T-helper 2 cell treated with Interferon-gamma antibody and Interleukin-4, amounts not matched to agents 5 μg/mL and 100 μg/mL, for 36 hours (primary cell): Measurements from ENCODE around the gene GPS1.

Experiments used
- DNase-seq: peaks from one replicate; pipeline ENCODE4 v3.0.0; 2021; ENCODE audit warnings: low spot score
- H3K27ac Mint-ChIP-seq: one replicate; pipeline ENCODE4 v1.8.0; 2021; ENCODE audit warnings: mild to moderate bottlenecking, mixed read lengths
- H3K27me3 Mint-ChIP-seq: one replicate; pipeline ENCODE4 v1.8.0; 2021; ENCODE audit warnings: low read depth, mixed read lengths
- H3K36me3 Mint-ChIP-seq: one replicate; pipeline ENCODE4 v1.8.0; 2021; ENCODE audit warnings: low read depth, mixed read lengths
- H3K4me1 Mint-ChIP-seq: one replicate; pipeline ENCODE4 v1.8.0; 2021; ENCODE audit warnings: low read depth, mixed read lengths
- H3K4me3 Mint-ChIP-seq: one replicate; pipeline ENCODE4 v1.8.0; 2022; ENCODE audit warnings: mild to moderate bottlenecking, moderate library complexity, mixed read lengths
- H3K9me3 Mint-ChIP-seq: one replicate; pipeline ENCODE4 v1.8.0; 2021; ENCODE audit warnings: mixed read lengths

GPS1 gene

GRCh38 chr17:82060001-82060380, 8.3 kb downstream of the GPS1 start:
- H3K36me3 Mint-ChIP-seq, result peaks cover 19% of the 10 kb centered on the region
- no peak for DNase-seq
- peaks cover 1% of the 10 kb centered on the region for H3K4me1 Mint-ChIP-seq
- H3K27ac Mint-ChIP-seq, result peak overlapping the region; percentile 36
- no peaks in the 10 kb centered on the region for H3K9me3 Mint-ChIP-seq
- no peak overlapping the region for H3K4me3 Mint-ChIP-seq
- no peaks in the 10 kb centered on the region for H3K27me3 Mint-ChIP-seq

DNA sequence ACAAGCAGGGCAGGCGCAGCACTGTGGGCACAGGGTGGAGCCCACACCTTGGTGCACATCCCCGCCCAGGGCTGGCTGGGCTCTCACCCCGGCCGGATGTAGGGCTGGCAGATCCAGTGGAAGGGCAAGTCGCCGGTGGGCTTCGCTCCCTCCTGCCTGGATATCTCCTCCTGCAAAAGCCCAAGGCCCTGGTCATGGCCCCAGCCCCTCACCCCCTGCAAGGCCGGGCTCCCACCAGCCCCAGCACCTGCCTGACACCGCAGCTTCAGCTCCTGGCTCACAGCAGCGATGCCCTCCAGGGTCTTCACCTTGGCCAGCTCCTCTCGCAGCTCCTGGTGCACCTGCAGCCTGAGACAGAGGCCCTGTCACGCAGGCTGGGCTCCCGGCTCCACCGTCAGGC, 8.9 kb downstream of the GPS1 start:
- H3K36me3 Mint-ChIP-seq, result peaks cover 15% of the 10 kb centered on the region
- H3K27me3 Mint-ChIP-seq, result no peaks in the 10 kb centered on the region
- no peak overlapping the region for H3K4me3 Mint-ChIP-seq
- H3K27ac Mint-ChIP-seq, result no peak overlapping the region
- H3K9me3 Mint-ChIP-seq, result no peaks in the 10 kb centered on the region
- peaks cover 1% of the 10 kb centered on the region for H3K4me1 Mint-ChIP-seq
- DNase-seq, result no peak

DNA sequence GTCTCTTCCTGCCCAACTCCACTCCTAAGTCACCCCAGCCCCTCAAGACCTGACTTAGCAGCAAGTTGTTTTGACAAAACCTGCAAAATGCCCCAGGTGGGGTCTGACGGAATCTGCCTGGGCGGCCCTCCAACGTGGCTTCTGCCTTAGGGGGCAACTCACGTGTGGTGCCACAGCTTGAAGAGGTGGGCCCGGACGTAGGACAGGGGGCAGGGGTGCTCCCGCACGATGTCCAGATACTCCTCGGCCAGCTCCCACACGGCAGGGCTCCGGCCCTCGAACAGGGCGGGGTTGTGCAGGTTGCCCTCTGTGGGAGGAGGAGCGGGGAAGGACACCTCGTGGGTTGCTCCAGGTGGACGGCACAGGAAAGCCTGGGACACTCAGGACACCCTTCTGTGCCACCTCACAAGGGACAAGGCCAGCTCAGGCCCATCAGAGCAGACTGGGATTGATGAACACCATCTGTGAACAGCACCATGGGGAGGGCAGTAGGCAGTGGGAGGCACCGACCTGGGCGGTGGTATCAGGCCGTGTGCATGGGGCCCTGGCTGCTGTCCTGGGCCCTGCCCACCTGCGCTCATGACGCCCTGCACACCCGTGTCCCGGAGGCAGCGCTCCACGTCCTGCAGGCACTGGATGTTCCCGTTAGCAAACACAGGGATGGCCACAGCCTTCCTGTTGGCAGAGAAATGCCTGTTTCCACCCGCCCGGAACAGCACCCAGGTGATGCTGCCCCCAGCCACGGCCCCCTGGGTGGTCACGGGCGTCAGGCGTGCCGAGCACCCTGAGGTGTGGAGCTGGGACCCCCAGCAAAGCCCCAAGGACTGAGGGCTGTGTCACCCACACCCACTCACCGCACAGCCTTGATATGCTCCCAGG, 9.6 kb downstream of the GPS1 start:
- Mint-ChIP-seq H3K36me3 (peaks cover 11% of the 10 kb centered on the region), H3K9me3 (no peaks in the 10 kb centered on the region), H3K4me1 (peaks cover 1% of the 10 kb centered on the region), H3K27me3 (no peaks in the 10 kb centered on the region), H3K4me3 (no peak overlapping the region), H3K27ac (no peak overlapping the region)
- no peak for DNase-seq

- no peak for DNase-seq
- Mint-ChIP-seq H3K4me3 (no peak overlapping the region), H3K36me3 (peaks cover 11% of the 10 kb centered on the region), H3K9me3 (no peaks in the 10 kb centered on the region), H3K27me3 (no peaks in the 10 kb centered on the region), H3K4me1 (peaks cover 1% of the 10 kb centered on the region), H3K27ac (no peak overlapping the region)
Observed at GRCh38 chr17:82062076-82062983, 10.6 kb downstream of the GPS1 start.

DNA sequence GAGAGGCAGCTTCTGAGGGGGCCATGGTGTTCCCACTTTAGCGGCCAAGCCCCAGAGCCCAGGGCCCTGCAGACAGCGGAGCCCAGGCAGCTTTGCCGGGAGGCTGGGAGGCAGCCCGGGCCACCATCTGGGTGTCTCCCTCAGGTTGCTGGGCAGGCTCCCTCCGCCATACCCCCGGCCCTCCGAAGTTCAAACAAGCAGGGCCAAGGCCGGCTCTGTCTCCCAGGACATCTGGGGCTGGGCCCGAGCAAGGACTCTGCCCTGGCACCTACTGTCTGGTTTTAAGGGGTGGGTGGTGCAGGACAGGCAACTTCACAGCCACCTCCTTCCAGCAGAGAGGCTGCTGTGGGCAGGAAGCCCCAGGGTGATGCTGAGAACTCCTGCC, 11.3 kb downstream of the GPS1 start:
- H3K4me1 Mint-ChIP-seq, result peaks cover 1% of the 10 kb centered on the region
- H3K4me3 Mint-ChIP-seq, result no peak overlapping the region
- H3K36me3 Mint-ChIP-seq, result peaks cover 6% of the 10 kb centered on the region
- no peak for DNase-seq
- H3K27me3 Mint-ChIP-seq, result no peaks in the 10 kb centered on the region
- no peaks in the 10 kb centered on the region for H3K9me3 Mint-ChIP-seq
- no peak overlapping the region for H3K27ac Mint-ChIP-seq

DNA sequence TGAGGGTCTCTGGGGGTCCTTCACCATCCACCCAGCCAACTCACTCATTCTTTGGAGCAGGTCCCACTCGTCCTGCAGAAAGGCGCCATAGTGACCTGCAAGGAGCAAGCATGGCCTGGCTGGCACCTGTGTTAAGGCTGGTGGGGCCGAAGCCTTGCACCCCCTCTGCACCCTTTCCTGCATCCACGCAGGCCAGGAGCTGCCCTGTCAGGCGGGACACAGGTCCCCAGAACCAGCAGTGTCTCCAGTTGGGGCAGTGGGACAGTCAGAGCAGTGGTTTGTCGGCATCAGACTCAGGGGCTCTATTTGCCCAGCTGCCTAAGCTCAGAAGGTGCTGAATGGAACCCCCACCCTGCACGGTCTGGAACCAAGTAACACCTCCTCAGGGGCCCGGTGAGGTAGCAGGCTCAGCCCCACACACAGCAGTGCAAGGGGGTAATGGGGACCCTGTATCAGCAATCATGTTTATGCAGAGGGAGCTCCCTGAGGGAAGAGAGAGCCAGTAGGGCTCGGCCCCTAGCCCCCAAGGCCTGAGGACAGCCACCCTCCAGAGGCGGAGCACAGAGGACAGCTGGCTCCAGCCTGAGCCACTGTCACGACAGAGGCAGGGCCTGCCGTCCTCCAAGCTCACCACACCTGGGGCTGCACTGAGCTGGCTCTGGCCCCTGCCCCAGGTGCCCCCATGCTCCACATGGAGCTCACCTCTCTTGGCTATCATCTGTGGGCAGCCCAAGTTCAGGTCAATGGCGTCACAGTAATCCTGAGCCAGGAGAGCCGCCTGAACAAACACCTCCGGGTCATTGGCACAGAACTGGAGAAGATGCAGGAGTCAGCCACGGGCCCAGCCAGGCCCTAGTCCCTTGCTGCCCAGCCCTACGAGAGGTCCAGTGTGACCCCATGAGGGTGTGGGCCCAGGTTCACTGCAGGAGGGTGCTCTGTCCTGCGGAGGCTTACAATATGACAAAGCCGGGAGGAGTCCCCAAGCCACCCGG, 12.0 kb downstream of the GPS1 start:
- no peaks in the 10 kb centered on the region for H3K9me3 Mint-ChIP-seq
- H3K4me1 Mint-ChIP-seq, result peaks cover 1% of the 10 kb centered on the region
- no peak overlapping the region for H3K27ac Mint-ChIP-seq
- no peak for DNase-seq
- H3K4me3 Mint-ChIP-seq, result peak overlapping the region; percentile 69
- peaks cover 6% of the 10 kb centered on the region for H3K36me3 Mint-ChIP-seq
- no peaks in the 10 kb centered on the region for H3K27me3 Mint-ChIP-seq

DNA sequence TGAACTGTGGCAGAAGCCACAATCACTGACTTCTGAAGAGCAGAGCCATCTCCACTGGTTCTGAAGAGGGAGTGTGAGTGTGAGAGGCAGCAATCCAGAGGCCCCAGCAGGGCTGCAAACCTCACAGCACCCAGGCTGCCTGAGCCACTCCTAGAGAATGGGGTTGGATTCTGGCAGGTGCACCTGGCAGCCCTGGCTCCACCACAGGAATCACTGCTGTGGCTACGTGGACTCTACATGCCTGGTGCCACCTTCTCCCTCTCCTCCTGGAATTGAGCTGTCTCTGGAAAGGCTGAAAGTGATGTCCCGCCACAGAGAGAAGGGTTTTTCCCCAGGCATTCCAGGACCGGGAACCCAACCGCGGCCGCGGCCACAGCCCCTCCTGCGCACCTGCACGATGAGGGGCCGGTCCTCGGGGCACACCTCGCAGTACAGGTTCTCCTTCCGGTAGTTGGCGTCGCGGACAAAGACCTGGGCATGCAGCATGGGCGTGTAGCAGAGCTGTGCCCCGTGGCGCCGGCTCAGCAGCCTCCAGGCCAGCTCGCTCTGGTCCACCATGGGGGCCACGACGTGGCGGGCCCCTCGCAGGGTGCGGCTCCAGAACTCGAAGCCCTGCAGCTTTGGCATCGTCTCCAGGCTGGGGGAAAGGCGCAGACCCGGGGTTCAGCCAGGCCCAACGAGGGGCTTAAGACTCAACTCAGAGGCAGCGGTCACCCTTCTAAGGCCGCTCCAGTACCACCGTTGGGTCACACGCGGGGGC, 12.9 kb downstream of the GPS1 start:
- Mint-ChIP-seq H3K27ac (peak overlapping the region; percentile 26), H3K9me3 (no peaks in the 10 kb centered on the region), H3K4me1 (peaks cover 1% of the 10 kb centered on the region), H3K27me3 (no peaks in the 10 kb centered on the region), H3K36me3 (peaks cover 6% of the 10 kb centered on the region), H3K4me3 (peak overlapping the region; percentile 69)
- no peak for DNase-seq

DNA sequence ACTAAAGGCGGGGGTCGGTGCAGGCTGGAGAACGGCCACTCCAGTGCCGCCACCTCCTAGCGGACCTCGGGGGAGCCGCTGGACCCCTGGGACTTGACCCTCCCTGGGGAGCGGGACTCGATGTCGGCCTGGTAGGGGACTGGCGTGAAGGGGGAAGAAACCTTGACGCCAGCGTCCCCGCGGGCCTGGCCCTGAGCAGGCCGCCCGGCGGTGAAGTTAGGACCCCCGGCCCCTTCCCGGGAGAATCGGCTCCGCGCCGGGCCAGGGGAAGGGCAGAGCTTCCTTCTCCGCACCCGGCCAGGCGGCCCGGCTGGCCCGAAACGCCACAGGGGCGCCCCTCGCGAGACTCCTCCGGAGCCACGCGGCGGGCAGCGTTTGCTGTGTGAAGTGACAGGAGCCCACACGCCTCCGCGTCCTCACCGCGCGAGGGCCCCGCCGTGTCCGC, 13.5 kb downstream of the GPS1 start:
- no peak for DNase-seq
- Mint-ChIP-seq H3K27ac (peak overlapping the region; percentile 26), H3K9me3 (no peaks in the 10 kb centered on the region), H3K27me3 (no peaks in the 10 kb centered on the region), H3K36me3 (peaks cover 3% of the 10 kb centered on the region), H3K4me1 (peaks cover 1% of the 10 kb centered on the region), H3K4me3 (peak overlapping the region; percentile 69)

GRCh38 chr17:82065638-82066303, 14.1 kb downstream of the GPS1 start, which contains the start of gene DUS1L:
Gene DUS1L (minus strand): TSS chr17:82065804. CDS start chr17:82065059, 745 bp downstream.
- Mint-ChIP-seq H3K27ac (peak within 1 kb of the TSS; percentile 90), H3K4me1 (peaks cover 1% of the 10 kb centered on the region), H3K27me3 (peaks cover 3% of the 10 kb centered on the region), H3K36me3 (peaks cover 1% of the 10 kb centered on the region), H3K4me3 (peak within 1 kb of the TSS; percentile 86), H3K9me3 (no peaks in the 10 kb centered on the region)
- peak; percentile 74 for DNase-seq

GRCh38 chr17:82070611-82071010, 18.9 kb downstream of the GPS1 start:
- Mint-ChIP-seq H3K36me3 (peaks cover 1% of the 10 kb centered on the region), H3K27me3 (peaks cover 8% of the 10 kb centered on the region), H3K27ac (no peak overlapping the region)

DNA sequence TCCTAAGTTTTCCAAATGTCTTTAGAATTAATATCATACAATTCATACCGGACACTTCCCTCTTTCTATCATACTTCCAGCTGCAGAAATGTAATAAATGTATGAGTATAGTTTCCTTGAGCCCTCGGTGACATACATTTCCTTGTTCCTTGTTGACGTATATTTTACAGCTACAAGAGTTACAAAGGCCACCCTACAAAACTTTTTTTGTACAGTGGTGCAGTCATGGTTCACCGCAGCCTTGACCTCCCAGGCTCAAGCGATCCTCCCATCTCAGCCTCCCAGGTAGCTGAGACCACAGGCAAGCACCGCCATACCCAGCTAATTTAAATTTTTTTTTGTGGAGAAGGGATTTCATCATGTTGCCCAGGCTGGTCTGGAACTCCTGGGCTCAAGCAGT, 21.1 kb downstream of the GPS1 start:
- Mint-ChIP-seq H3K4me1 (no peaks in the 10 kb centered on the region), H3K27ac (no peak overlapping the region), H3K4me3 (no peak overlapping the region), H3K27me3 (peaks cover 8% of the 10 kb centered on the region), H3K36me3 (no peaks in the 10 kb centered on the region), H3K9me3 (no peaks in the 10 kb centered on the region)
- DNase-seq, result no peak

More at GRCh38 chr17:82070611-82071010, 18.9 kb downstream of the GPS1 start:
- no peaks in the 10 kb centered on the region for H3K4me1 Mint-ChIP-seq
- no peak overlapping the region for H3K4me3 Mint-ChIP-seq
- no peak for DNase-seq
- H3K9me3 Mint-ChIP-seq, result no peaks in the 10 kb centered on the region

- H3K36me3 Mint-ChIP-seq, result peaks cover 3% of the 10 kb centered on the region
- no peak overlapping the region for H3K27ac Mint-ChIP-seq
- no peak for DNase-seq
- no peaks in the 10 kb centered on the region for H3K4me1 Mint-ChIP-seq
- peaks cover 8% of the 10 kb centered on the region for H3K27me3 Mint-ChIP-seq
- H3K4me3 Mint-ChIP-seq, result no peak overlapping the region
- no peaks in the 10 kb centered on the region for H3K9me3 Mint-ChIP-seq
Observed at GRCh38 chr17:82073446-82073845, 21.7 kb downstream of the GPS1 start.
